22Rv1 (cell line): Measurements from ENCODE around the gene NUDT16.

Source experiments
- H3K27ac ChIP-seq: fragments of 450-650 bp; 2 replicates; pipeline ENCODE4 v1.5.1; 2017
- ZFX ChIP-seq: fragments of 450-650 bp; IDR thresholded peaks from 2 replicates; pipeline ENCODE4 v1.6.1; 2017; ENCODE audit warnings: antibody characterized with exemption, borderline replicate concordance
- TF ChIP-seq, protein P1 (sequence below): fragments of 450-650 bp; IDR thresholded peaks from 2 replicates; pipeline ENCODE4 v1.5.1; 2017; ENCODE audit warnings: mild to moderate bottlenecking

NUDT16 gene

DNA sequence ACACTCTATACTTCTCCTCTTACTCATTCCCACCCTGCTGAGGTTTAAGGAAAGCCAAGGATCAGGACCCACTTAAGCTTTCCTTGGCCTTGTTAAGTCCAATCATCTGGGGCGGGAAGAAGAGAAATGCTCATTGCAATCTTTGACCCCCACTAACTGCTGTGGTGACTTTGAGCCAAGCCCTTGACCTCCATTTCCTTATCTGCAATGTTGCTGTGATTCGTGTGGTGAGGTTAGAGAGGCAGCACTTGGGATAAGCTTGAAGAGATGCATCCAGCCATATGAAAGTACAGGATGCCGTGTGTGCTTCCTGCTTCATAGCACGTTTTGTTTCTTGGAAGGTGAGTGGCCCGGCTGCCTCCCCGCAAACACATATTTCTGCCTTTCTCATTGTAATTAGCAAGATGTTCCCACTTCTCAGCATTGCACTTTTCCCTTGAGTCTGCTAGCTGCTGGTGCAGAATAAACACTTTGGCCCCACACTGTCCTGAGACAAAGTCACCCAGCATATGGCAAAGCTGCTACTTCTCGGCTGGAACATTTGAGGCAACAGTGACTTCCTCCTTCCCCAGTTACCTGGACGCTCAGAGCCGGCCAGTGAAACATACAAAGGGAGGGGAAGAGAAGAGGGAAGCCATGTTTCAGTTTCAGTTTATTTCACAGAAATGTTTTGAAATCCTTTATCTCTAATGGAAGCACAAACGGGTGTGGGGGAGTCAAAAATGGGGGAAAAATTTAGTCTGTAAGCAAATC is 10.5 kb upstream of the NUDT16 start:
- H3K27ac ChIP-seq = no peak overlapping the region
- no peak for TF ChIP-seq ZFX
- TF ChIP-seq, protein P1, sequence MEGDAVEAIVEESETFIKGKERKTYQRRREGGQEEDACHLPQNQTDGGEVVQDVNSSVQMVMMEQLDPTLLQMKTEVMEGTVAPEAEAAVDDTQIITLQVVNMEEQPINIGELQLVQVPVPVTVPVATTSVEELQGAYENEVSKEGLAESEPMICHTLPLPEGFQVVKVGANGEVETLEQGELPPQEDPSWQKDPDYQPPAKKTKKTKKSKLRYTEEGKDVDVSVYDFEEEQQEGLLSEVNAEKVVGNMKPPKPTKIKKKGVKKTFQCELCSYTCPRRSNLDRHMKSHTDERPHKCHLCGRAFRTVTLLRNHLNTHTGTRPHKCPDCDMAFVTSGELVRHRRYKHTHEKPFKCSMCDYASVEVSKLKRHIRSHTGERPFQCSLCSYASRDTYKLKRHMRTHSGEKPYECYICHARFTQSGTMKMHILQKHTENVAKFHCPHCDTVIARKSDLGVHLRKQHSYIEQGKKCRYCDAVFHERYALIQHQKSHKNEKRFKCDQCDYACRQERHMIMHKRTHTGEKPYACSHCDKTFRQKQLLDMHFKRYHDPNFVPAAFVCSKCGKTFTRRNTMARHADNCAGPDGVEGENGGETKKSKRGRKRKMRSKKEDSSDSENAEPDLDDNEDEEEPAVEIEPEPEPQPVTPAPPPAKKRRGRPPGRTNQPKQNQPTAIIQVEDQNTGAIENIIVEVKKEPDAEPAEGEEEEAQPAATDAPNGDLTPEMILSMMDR = no peak

DNA sequence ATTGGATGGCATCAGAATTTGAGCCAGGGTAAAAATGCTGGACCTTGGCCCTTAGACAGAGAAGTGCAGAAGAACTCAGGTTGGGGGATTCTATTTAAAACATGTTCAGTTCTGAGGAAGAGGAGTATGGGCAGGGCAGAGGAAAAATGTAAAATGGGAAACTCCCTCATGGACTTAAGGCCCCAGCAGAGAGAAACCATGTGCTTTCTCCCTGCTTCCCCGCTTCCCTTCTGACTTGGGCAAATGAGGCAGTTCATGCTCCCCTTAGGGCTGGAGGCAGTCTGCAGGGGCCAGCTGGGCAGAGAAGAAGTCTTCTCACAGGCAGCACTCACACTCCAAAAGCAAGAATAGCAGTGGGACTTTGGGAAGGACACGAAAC is 9.9 kb upstream of the NUDT16 start:
- no peak overlapping the region for H3K27ac ChIP-seq
- TF ChIP-seq ZFX = no peak
- TF ChIP-seq, protein P1 = no peak

DNA sequence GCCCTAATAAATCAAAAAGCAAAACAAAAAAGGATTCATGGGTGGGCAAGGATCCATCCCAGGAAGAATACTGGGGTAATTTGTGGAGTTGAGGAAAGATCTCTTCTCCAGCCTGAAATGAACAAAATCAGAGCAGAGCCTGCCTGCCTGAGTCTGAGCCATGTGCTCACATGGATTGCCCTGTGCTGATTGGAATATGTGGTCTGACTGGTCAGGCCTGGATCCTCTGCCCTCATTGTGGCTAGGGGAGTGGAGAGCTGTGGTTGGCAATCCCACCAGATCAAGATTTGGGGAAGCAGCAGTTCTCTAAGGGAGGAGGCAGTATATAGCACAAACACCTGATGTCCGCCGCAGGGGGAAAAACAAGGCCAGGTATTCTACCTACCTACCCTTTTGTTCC is 6.8 kb upstream of the NUDT16 start:
- H3K27ac ChIP-seq = no peak overlapping the region
- TF ChIP-seq, protein P1 = no peak
- no peak for TF ChIP-seq ZFX

DNA sequence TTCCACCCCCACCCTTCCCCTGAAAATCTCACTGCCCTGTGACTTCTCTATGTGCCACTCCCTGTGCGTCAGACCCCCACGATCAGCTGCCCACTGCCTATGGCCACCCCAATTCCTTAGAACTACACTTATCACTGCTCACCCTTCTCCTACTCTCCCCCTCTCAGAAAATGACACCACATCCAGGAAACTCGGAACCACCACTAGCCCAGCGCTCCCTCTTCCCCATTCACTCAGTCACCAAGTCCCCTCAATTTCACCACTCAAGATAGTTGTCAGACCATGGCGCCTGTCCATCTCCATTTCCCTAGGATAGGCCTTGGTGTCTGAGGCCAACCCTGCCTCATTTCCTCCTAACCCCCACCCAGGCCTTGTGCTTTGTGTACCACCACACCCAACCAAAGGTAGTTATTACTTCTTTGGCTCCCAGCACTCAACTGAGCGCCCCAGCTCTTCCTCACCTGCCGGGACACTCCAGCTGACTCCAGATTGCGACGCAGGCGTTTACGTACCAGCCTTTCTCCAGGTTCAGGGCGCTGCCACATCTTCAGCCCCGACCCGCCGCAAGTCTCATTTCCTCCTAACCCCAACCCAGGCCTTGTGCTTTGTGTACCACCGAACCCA is 641 bp upstream of the NUDT16 start:
- H3K27ac ChIP-seq = peak overlapping the region; percentile 67

DNA sequence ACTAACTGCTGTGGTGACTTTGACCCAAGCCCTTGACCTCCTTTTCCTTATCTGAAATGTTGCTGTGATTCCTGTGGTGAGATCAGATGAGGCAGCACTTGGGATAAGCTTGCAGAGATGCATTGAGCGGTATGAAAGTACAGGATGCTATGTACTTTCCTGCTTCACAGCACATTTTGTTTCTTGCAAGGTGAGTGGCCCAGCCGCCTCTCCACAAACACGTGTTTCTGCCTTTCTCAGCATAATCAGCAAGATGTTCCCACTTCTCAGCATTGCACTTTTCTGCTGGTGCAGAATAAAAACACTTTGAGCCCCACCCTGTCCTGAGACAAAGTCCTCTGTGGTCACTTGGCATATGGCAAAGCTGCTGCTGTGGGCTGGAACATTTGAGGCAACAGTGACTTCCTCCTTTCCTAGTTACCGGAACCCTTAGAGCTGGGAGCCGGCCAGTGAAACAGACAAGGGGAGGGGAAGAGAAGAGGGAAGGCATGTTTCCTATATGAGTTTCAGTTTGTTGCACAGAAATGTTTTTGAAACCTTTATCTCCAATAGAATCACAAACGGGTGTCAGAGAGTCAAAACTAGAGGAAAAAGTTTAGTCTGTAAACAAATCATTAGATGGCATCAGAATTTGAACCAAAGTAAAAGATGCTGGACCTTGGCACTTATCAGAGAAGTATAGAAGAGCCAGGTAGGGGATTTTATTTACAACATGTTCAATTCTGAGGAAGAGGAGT is 5.0 kb downstream of the NUDT16 start:
- no peak overlapping the region for H3K27ac ChIP-seq
- TF ChIP-seq, protein P1 = no peak
- no peak for TF ChIP-seq ZFX

DNA sequence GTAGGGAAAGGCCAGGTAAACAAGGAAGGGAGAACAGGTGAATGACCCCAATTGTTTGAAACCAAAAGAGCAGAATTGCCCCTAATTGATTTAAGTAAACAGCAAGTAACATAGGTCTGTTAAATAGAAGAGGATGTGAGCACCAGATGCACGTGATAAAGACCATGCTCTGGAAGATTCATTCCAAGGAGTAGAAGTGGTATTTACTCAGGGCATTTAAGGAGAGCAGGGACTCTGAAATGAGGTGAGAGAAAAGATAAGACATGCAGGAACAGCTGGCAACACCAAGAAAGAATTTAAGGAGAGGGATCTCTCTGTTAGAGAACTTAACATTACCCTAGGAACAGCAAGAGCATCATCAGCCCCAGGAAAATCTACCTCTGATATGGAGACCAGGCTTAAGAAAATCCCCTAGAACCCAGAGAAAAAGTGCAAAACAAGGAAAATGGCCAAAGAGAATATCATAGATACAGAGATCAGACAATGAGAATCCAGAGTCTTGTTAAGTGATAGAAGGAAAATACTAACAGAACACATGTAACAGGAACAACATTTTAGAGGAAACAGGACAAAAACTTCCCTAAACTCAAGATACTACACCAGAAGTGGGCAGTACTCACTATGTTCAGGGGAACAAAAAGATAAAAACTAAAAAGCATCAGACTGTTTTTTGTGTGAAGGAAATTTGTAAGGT is 6.4 kb downstream of the NUDT16 start:
- TF ChIP-seq, protein P1 = no peak
- no peak for TF ChIP-seq ZFX
- H3K27ac ChIP-seq = no peak overlapping the region

DNA sequence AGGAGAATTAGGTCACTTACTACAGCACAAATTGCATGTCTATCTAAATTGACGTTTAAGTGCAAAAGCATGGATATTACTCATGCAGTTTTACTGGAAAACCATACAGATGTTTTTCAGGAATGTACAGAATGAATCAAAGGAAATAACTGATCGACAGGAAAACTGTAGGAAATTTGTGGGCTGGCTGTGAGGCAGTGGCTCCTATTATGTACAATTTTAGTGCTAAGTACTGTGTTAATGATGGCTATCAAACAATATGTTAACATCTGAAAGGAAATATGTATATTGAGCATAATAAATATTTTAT is 6.9 kb downstream of the NUDT16 start:
- no peak for TF ChIP-seq ZFX
- TF ChIP-seq, protein P1 = no peak
- no peak overlapping the region for H3K27ac ChIP-seq
